OCI-LY1 (cell line): ENCODE results near the gene SCLT1.

Experiments
- H2AFZ ChIP-seq: fragments of 200-600 bp; sonication (generic), shearing (Covaris generic); 2 replicates; pipeline ENCODE4 v1.6.0; 2014; ENCODE audit warnings: antibody characterized with exemption, mild to moderate bottlenecking, low read length
- H3F3A ChIP-seq: fragments of 200-600 bp; sonication (generic), shearing (Covaris generic); 2 replicates; pipeline ENCODE4 v1.6.0; 2014; ENCODE audit warnings: mild to moderate bottlenecking, antibody characterized with exemption, low read length, moderate library complexity; ENCODE audit not compliant: insufficient read depth
- H3K27ac ChIP-seq: fragments of 200-600 bp; sonication (generic); 2 replicates; pipeline ENCODE4 v1.5.1; 2014; ENCODE audit warnings: low read length, mixed run types, mild to moderate bottlenecking, low read depth; ENCODE audit not compliant: poor library complexity, severe bottlenecking
- H3K27me3 ChIP-seq: fragments of 200-600 bp; sonication (generic); 2 replicates; pipeline ENCODE4 v1.6.0; 2014; ENCODE audit warnings: antibody characterized with exemption, mild to moderate bottlenecking, low read length, moderate library complexity; ENCODE audit not compliant: insufficient read depth
- H3K36me3 ChIP-seq: fragments of 200-600 bp; sonication (generic); 2 replicates; pipeline ENCODE4 v1.6.1; 2014; ENCODE audit warnings: mild to moderate bottlenecking, antibody characterized with exemption, low read length, moderate library complexity, mixed read lengths; ENCODE audit not compliant: insufficient read depth
- H3K4me1 ChIP-seq: fragments of 200-600 bp; sonication (generic); 2 replicates; pipeline ENCODE4 v1.5.1; 2014; ENCODE audit warnings: mild to moderate bottlenecking, low read length, moderate library complexity; ENCODE audit not compliant: insufficient read depth, severe bottlenecking
- H3K4me2 ChIP-seq: fragments of 200-600 bp; sonication (generic), shearing (Covaris generic); 2 replicates; pipeline ENCODE4 v1.6.1; 2014; ENCODE audit warnings: low read length
- H3K4me3 ChIP-seq: fragments of 200-600 bp; sonication (generic); 2 replicates; pipeline ENCODE4 v1.5.1; 2014; ENCODE audit warnings: low read length, low read depth, mild to moderate bottlenecking, mixed read lengths; ENCODE audit not compliant: poor library complexity, severe bottlenecking
- H3K79me2 ChIP-seq: fragments of 200-600 bp; shearing (Covaris generic); 2 replicates; pipeline ENCODE4 v1.6.1; 2016; ENCODE audit warnings: mixed run types, low read length, mixed read lengths; ENCODE audit not compliant: insufficient read depth
- H3K9ac ChIP-seq: fragments of 200-600 bp; sonication (generic), shearing (Covaris generic); 2 replicates; pipeline ENCODE4 v1.6.1; 2014; ENCODE audit warnings: mild to moderate bottlenecking, low read length, mixed read lengths
- H3K9me2 ChIP-seq: fragments of 200-600 bp; sonication (generic), shearing (Covaris generic); 2 replicates; pipeline ENCODE4 v1.6.1; 2014; ENCODE audit warnings: low read depth, mild to moderate bottlenecking, low read length, mixed read lengths
- H3K9me3 ChIP-seq: fragments of 200-600 bp; shearing (Covaris generic); 2 replicates; pipeline ENCODE4 v1.6.1; 2014; ENCODE audit warnings: low read length, mixed read lengths
- H4K20me1 ChIP-seq: fragments of 200-600 bp; sonication (generic), shearing (Covaris generic); 2 replicates; pipeline ENCODE4 v1.6.0; 2016; ENCODE audit warnings: mild to moderate bottlenecking, low read length; ENCODE audit not compliant: insufficient read depth
- CTCF ChIP-seq: fragments of 200-600 bp; sonication (generic), shearing (Covaris generic); IDR thresholded peaks from 2 replicates; pipeline ENCODE4 v1.5.1; 2017; ENCODE audit warnings: mild to moderate bottlenecking, antibody characterized with exemption, low read length, moderate library complexity, mixed read lengths
- EZH2 ChIP-seq: fragments of 200-600 bp; sonication (generic), shearing (Covaris generic); IDR thresholded peaks from 2 replicates; pipeline ENCODE4 v1.8.0; 2017; ENCODE audit warnings: borderline replicate concordance, mixed run types, mild to moderate bottlenecking, antibody characterized with exemption, low read length, moderate library complexity, mixed read lengths

SCLT1 gene

GRCh38 chr4:128837198-128837597 lies 256.1 kb downstream of the SCLT1 start:
- H4K20me1 ChIP-seq, result no peaks in the 10 kb centered on the region
- no peak overlapping the region for H2AFZ ChIP-seq
- H3K9me2 ChIP-seq, result no peaks in the 10 kb centered on the region
- no peak overlapping the region for H3K9ac ChIP-seq
- TF ChIP-seq EZH2 (no peak), CTCF (no peak)
- no peak overlapping the region for H3K27ac ChIP-seq
- no peak overlapping the region for H3K4me3 ChIP-seq
- no peaks in the 10 kb centered on the region for H3F3A ChIP-seq
- no peaks in the 10 kb centered on the region for H3K27me3 ChIP-seq
- H3K9me3 ChIP-seq, result no peaks in the 10 kb centered on the region
- H3K4me1 ChIP-seq, result peaks cover 13% of the 10 kb centered on the region
- peaks cover 82% of the 10 kb centered on the region for H3K36me3 ChIP-seq
- H3K79me2 ChIP-seq, result peaks cover 45% of the 10 kb centered on the region
- H3K4me2 ChIP-seq, result no peak overlapping the region

GRCh38 chr4:128835498-128836222 lies 257.7 kb downstream of the SCLT1 start:
- no peak overlapping the region for H3K4me2 ChIP-seq
- TF ChIP-seq EZH2 (no peak), CTCF (no peak)
- H3K36me3 ChIP-seq, result peaks cover 80% of the 10 kb centered on the region

More at GRCh38 chr4:128835498-128836222, 257.7 kb downstream of the SCLT1 start:
- Histone ChIP-seq H3K27me3 (no peaks in the 10 kb centered on the region), H3K4me1 (peaks cover 25% of the 10 kb centered on the region), H3K4me3 (no peak overlapping the region), H3K79me2 (peaks cover 55% of the 10 kb centered on the region), H4K20me1 (no peaks in the 10 kb centered on the region), H3F3A (no peaks in the 10 kb centered on the region), H3K9ac (no peak overlapping the region), H3K9me3 (no peaks in the 10 kb centered on the region), H2AFZ (no peak overlapping the region), H3K27ac (no peak overlapping the region), H3K9me2 (no peaks in the 10 kb centered on the region)
